Measurements from ENCODE around the gene DNAJC5.

DNA sequence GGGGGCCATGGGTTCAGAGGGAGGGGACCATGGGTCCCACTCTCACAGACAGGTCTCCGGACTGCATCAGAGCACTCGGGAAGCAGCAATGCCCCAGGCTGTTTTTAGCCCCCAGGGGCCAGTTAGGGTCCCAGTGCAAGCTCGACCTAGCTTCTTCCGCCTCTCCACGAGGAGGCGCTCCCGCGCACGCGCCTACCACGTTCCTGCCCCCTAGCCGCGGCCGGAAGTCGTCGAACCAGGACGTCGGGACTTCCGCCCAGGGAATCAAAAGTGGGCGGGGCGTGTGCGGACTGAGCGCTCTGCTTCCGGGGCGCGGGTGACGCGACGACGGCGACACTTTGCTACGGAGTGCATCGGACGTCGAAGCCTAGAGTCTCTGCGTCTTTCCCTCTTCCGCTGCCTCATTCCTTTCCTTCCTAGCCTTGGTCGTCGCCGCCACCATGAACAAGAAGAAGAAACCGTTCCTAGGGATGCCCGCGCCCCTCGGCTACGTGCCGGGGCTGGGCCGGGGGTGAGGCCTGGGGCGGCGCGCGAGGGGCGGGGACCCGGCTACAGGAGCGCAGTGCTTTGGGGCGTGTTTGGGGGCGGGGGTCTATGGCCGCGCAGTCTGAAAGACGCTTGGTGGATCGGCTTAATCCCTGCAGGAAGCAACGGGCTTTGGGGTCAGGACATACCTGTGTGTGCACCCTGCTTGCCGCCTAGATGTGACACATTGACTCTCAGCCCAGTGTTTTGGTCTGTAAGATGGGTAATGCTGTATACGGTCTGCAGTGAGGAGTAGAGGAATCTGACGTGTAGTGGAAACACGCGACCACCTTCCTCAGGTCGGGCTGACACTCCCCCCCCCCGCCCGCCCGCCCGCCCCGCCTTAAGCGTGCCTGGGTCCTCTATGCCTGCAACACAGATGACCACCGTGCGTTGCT, 86.1 kb downstream of the DNAJC5 start, which contains the start of gene PRPF6:
- TF ChIP-seq, protein P1, sequence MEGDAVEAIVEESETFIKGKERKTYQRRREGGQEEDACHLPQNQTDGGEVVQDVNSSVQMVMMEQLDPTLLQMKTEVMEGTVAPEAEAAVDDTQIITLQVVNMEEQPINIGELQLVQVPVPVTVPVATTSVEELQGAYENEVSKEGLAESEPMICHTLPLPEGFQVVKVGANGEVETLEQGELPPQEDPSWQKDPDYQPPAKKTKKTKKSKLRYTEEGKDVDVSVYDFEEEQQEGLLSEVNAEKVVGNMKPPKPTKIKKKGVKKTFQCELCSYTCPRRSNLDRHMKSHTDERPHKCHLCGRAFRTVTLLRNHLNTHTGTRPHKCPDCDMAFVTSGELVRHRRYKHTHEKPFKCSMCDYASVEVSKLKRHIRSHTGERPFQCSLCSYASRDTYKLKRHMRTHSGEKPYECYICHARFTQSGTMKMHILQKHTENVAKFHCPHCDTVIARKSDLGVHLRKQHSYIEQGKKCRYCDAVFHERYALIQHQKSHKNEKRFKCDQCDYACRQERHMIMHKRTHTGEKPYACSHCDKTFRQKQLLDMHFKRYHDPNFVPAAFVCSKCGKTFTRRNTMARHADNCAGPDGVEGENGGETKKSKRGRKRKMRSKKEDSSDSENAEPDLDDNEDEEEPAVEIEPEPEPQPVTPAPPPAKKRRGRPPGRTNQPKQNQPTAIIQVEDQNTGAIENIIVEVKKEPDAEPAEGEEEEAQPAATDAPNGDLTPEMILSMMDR (IDR thresholded peaks at IDR 0.05; ENCODE audit: low read depth, low read length, poor library complexity, severe bottlenecking): peak; percentile 88
- TF ChIP-seq EZH2phosphoT487 (IDR thresholded peaks at IDR 0.05; ENCODE audit: borderline replicate concordance, low read length): no peak

Data from DOHH2 (cell line).